Measurements from ENCODE around the gene BCL2.

The BCL2 gene

GRCh38 chr18:63307551-63308200 lies 11.9 kb downstream of the BCL2 start:
- no peak for DNase-seq

GRCh38 chr18:63306819-63307550 lies 12.6 kb downstream of the BCL2 start:
- no peak for DNase-seq

GRCh38 chr18:63306249-63306648 lies 13.3 kb downstream of the BCL2 start:
- DNase-seq: no peak

GRCh38 chr18:63303547-63303946 lies 16.0 kb downstream of the BCL2 start:
- no peak for DNase-seq

DNA sequence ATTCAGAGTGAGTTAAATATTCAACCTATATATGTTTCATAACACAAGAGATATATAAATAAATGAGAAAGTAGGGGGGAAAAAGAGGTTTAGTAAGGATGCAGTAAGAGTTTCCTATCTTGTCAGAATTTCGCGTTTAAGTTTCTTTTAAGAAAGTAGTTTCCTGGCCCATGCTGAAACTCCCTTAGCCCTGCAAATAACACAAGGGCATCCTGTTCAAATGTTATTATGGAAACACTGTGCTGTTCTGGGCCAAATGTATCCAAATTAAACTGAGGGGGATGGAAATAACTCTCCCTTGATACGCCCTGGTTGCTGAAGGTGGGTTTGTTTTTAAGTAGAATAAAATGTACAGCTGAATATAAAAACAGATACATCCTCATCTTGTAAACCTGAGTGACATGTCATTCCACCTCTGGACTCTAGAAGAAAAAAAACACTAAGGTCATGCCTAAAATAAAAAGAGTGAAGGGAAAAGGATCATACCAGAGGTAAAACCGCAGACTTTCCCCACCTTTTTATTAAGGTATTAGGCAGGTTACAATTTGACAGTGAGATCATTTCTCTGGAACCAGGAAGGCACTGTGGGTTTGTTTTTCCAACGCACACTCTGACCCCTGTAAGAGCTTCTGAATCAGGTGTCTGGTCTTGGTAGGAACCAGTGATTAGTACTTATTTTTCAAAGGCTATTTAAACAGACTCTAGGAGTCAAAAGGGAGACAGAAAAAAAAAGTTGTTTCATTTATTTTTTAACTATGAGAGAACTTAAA lies 16.7 kb downstream of the BCL2 start:
- no peak for DNase-seq

DNA sequence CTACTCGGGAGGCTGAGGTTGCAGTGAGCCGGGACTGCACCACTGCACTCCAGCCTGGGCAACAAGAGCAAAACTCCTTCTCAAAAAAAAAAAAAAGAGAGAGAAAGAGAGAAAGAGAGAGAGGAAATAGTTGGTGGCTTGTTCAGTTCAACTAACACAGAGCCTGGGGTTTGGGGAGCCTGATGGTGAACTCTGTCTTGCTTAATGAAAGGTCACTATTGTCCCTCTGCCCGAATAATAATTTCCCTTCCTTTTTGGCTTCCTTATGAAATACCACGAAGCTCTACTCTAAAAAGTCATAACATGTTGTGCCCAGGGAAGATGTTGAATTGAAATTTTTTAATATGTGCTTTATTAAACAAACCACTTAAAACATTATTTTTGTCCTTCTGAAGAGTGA lies 17.3 kb downstream of the BCL2 start:
- DNase-seq: no peak

DNA sequence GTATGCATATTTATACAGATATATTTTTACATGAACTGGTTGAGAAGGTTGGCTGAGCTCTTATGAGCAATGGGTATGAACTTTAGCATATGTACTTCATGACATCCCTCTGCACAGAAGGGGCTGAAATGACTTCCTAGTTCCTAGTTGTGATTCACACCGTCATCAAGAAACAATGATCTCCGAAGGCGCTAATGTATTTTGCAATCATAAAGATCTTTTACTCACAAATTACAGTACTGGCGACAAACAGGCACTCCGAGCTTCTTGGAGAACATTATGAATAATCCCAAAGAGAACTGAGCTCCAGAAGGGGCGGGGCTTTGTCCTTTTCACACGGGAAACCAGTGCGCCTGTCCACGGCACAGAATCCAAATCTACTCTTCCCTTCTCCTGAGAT lies 18.1 kb downstream of the BCL2 start:
- DNase-seq: no peak

- DNase-seq: no peak
These were observed 19.5 kb downstream of the BCL2 start for GRCh38 chr18:63299837-63300745.

GRCh38 chr18:63298400-63299365 lies 20.9 kb downstream of the BCL2 start:
- peak; percentile 38 for DNase-seq

- no peak for DNase-seq
These were observed 21.7 kb downstream of the BCL2 start for GRCh38 chr18:63297687-63298399.

- DNase-seq: no peak
These were observed 25.6 kb downstream of the BCL2 start for GRCh38 chr18:63293935-63294334.

GRCh38 chr18:63292831-63293683 lies 26.5 kb downstream of the BCL2 start:
- DNase-seq: peak; percentile 31

GRCh38 chr18:63291278-63291677 lies 28.3 kb downstream of the BCL2 start:
- no peak for DNase-seq

DNA sequence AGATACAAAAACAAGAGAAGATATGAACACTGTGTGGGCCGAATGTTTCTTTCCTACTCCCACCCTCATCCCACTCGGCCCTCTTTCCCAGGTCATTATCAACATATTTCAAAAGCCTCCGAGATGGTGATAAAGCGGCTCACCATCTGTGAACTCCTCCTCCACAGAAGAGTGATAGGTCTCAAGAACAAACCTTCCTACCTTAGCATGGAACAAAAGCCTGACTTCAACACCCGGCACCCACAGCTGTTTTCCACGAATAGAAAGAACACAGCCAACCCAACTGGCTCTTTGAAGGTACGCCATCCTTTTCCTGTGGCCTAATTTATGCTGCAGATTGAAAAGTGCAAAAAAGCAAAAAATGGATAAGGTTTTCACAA lies 28.8 kb downstream of the BCL2 start:
- DNase-seq: peak; percentile 36

DNA sequence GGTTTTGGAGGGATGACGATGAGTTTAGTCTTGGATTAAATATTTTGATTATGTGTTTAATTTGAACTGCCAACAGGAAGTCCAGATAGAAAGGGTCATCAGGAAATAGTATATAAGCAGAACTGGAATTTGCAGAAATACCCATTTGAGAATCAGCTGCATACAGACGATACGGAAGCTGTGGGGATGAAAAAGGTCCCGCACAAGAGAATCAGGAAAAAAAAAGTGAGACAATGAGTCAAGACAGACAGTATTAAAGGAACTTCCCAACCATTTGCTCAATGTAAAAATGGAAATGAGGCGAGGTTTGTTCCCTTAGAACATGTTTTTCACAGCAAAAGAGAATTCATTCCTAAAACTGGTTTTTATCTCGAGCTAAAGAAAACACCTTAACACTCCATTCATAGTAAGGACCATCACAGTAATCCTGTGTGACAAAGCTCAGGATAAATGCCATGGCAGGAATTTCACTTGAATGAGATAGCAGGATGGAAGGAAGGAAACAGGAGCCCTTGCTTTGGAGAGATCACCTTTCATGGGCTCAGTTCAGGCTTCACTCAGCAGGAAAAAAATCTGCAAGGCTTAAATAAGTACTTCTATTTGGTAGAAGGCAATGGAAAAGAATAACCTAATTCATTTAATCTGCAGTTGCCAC lies 29.3 kb downstream of the BCL2 start:
- DNase-seq: no peak

DNA sequence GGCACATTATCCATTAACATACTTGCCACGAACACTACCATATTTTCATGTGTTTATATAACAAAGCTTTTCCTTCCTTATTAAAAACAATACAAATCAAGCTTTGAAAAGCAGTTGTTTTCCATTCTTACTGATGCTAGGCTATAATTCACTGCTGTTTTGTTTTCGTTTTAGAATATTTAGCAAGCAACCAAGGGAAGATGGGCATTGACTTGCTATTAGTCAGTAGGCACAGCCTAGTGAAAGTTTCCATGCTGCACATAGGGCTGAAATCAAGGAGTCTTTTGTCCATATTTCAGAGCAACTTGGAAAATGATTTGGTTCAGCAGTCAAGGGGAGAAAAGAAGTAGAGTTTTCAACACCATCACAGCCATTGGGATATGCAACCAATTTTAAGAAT lies 31.3 kb downstream of the BCL2 start:
- no peak for DNase-seq

GRCh38 chr18:63287691-63288220 lies 31.8 kb downstream of the BCL2 start:
- DNase-seq: no peak

DNA sequence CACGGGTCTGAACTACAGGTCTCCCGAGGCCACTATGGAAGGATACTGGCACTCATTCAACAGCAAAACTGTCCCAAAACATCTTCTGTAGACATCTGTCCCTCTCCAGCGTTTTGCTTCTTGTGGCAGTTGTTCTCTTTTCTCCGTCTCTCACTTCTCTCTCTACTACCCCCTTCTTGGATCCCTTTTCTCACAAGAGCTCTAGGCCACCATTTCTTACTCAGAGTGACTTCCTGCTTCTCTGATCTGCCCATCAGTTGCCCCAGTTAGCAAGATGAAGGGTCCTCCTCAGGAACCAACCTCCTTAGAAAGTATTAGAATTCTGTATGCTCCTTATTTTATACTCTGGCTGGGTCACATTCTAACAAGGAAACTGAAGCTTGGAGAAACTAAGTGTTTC lies 32.6 kb downstream of the BCL2 start:
- DNase-seq: no peak
